RKO (cell line): ENCODE results near the gene ADD1.

ENCODE experiments used
- DNase-seq: peaks from one replicate; pipeline ENCODE4 v3.0.0-alpha.2; 2016; ENCODE audit warnings: low spot score

Gene ADD1

GRCh38 chr4:2860391-2861348 is 17.0 kb downstream of the ADD1 start:
- no peak for DNase-seq

- DNase-seq: no peak
Measured at GRCh38 chr4:2861631-2862436, 18.2 kb downstream of the ADD1 start.

GRCh38 chr4:2862528-2862927 is 18.9 kb downstream of the ADD1 start:
- peak; percentile 26 for DNase-seq

- DNase-seq: no peak
Measured at GRCh38 chr4:2863649-2864048, 20.0 kb downstream of the ADD1 start.

- DNase-seq: no peak
Measured at GRCh38 chr4:2865196-2865780, 21.6 kb downstream of the ADD1 start.

GRCh38 chr4:2866160-2866861 is 22.7 kb downstream of the ADD1 start:
- no peak for DNase-seq

GRCh38 chr4:2866891-2867290 is 23.2 kb downstream of the ADD1 start:
- DNase-seq: no peak

GRCh38 chr4:2867758-2868491 is 24.3 kb downstream of the ADD1 start:
- no peak for DNase-seq

- DNase-seq: no peak
Measured at GRCh38 chr4:2868877-2869487, 25.3 kb downstream of the ADD1 start.

- no peak for DNase-seq
Measured at GRCh38 chr4:2869659-2870058, 26.0 kb downstream of the ADD1 start.

- no peak for DNase-seq
Measured at GRCh38 chr4:2870082-2870481, 26.4 kb downstream of the ADD1 start.

GRCh38 chr4:2871466-2871865 is 27.8 kb downstream of the ADD1 start:
- no peak for DNase-seq

GRCh38 chr4:2871911-2872310 is 28.3 kb downstream of the ADD1 start:
- DNase-seq: peak; percentile 37

- DNase-seq: no peak
Measured at GRCh38 chr4:2873329-2873728, 29.7 kb downstream of the ADD1 start.

- no peak for DNase-seq
Measured at GRCh38 chr4:2874861-2875260, 31.2 kb downstream of the ADD1 start.

GRCh38 chr4:2875556-2875955 is 31.9 kb downstream of the ADD1 start:
- no peak for DNase-seq

GRCh38 chr4:2878346-2878745 is 34.7 kb downstream of the ADD1 start:
- DNase-seq: no peak

- DNase-seq: no peak
Measured at GRCh38 chr4:2879026-2879425, 35.4 kb downstream of the ADD1 start.

- no peak for DNase-seq
Measured at GRCh38 chr4:2881431-2881830, 37.8 kb downstream of the ADD1 start.

- no peak for DNase-seq
Measured at GRCh38 chr4:2882341-2882740, 38.7 kb downstream of the ADD1 start.

GRCh38 chr4:2886161-2886560 is 42.5 kb downstream of the ADD1 start:
- DNase-seq: no peak
